Esophagus muscularis mucosa (tissue), 3 donors: ENCODE measurements around the gene PRKAR1B.

Experiments
- CTCF ChIP-seq, 3 experiments: fragments of 200-600 bp in 2 of 3; fragments of 450-650 bp in 1 of 3; sonication (generic) in 2 of 3; IDR thresholded peaks; one replicate each; pipeline ENCODE4 v1.5.1; 2017 to 2019; ENCODE audit warnings: antibody characterized with exemption in 3 of 3, mild to moderate bottlenecking in 2 of 3, moderate library complexity in 1 of 3
- POLR2A ChIP-seq: fragments of 450-650 bp; IDR thresholded peaks from one replicate; pipeline ENCODE4 v1.6.1; 2017; ENCODE audit warnings: antibody characterized with exemption, moderate library complexity, mild to moderate bottlenecking, low read depth

- no peak for TF ChIP-seq CTCF (IDR thresholded peaks at IDR 0.05)
- no peak for TF ChIP-seq POLR2A
Measured at GRCh38 chr7:691361-692045, 35.6 kb downstream of the PRKAR1B start.
